Measurements from ENCODE around the gene GRIK1.

DNA sequence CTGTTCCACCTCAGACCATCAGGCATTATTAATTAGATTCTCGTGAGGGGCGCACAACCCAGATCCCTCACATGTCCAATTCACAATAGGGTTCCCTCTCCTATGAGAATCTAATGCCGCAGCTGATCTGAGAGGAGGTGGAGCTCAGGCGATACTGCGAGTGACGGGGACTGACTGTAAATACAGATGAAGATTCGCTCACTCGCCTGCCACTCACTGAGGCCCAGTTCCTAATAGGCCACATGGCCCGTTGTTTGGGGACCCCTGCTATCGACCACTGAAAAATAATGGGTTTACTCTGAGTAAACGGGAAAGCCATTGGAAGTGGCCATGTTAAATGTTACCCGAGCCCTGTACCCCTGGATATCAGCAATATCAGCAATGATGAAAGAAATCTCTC, 65.9 kb downstream of the GRIK1 start:
- TF ChIP-seq, protein P1, sequence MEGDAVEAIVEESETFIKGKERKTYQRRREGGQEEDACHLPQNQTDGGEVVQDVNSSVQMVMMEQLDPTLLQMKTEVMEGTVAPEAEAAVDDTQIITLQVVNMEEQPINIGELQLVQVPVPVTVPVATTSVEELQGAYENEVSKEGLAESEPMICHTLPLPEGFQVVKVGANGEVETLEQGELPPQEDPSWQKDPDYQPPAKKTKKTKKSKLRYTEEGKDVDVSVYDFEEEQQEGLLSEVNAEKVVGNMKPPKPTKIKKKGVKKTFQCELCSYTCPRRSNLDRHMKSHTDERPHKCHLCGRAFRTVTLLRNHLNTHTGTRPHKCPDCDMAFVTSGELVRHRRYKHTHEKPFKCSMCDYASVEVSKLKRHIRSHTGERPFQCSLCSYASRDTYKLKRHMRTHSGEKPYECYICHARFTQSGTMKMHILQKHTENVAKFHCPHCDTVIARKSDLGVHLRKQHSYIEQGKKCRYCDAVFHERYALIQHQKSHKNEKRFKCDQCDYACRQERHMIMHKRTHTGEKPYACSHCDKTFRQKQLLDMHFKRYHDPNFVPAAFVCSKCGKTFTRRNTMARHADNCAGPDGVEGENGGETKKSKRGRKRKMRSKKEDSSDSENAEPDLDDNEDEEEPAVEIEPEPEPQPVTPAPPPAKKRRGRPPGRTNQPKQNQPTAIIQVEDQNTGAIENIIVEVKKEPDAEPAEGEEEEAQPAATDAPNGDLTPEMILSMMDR (IDR thresholded peaks at IDR 0.05): no peak
- TF ChIP-seq EZH2 (IDR thresholded peaks at IDR 0.05; ENCODE audit: borderline replicate concordance, insufficient read depth, low read depth, low read length, poor library complexity, severe bottlenecking): no peak
